PFSK-1 (cell line): ENCODE measurements around the gene NARF.

ENCODE experiments used
- FOXP2 ChIP-seq: optimal IDR thresholded peaks from 2 replicates; pipeline ENCODE3; 2011; ENCODE audit warnings: borderline replicate concordance, control low read depth, inconsistent platforms; ENCODE audit not compliant: insufficient read depth; ENCODE audit errors: extremely low read length, extremely low read depth
- POLR2AphosphoS5 ChIP-seq: IDR thresholded peaks from 2 replicates; pipeline ENCODE4 v1.6.1; 2012; ENCODE audit warnings: low read depth, mild to moderate bottlenecking, control low read depth, low read length, moderate library complexity
- SIN3A ChIP-seq: IDR thresholded peaks from 2 replicates; pipeline ENCODE4 v1.6.1; 2012; ENCODE audit warnings: mild to moderate bottlenecking, low read length, moderate library complexity, borderline replicate concordance; ENCODE audit not compliant: insufficient read depth
- TAF1 ChIP-seq: IDR thresholded peaks from 2 replicates; pipeline ENCODE4 v1.6.1; 2012; ENCODE audit warnings: low read length, control low read depth, borderline replicate concordance; ENCODE audit not compliant: insufficient read depth
- TF ChIP-seq, protein P1 (sequence below), 2 experiments: IDR thresholded peaks; 2 replicates each; pipeline versions ENCODE4 v1.6.1 to v1.8.0; 2011 to 2012; ENCODE audit warnings: low read depth in 2 of 2, low read length in 2 of 2, control low read depth in 1 of 2, inconsistent platforms in 1 of 2, mild to moderate bottlenecking in 1 of 2, moderate library complexity in 1 of 2; ENCODE audit not compliant: insufficient read depth in 1 of 2

The NARF gene

GRCh38 chr17:82492643-82493225, 34.2 kb downstream of the NARF start:
- TF ChIP-seq TAF1, result no peak
- TF ChIP-seq, protein P1, sequence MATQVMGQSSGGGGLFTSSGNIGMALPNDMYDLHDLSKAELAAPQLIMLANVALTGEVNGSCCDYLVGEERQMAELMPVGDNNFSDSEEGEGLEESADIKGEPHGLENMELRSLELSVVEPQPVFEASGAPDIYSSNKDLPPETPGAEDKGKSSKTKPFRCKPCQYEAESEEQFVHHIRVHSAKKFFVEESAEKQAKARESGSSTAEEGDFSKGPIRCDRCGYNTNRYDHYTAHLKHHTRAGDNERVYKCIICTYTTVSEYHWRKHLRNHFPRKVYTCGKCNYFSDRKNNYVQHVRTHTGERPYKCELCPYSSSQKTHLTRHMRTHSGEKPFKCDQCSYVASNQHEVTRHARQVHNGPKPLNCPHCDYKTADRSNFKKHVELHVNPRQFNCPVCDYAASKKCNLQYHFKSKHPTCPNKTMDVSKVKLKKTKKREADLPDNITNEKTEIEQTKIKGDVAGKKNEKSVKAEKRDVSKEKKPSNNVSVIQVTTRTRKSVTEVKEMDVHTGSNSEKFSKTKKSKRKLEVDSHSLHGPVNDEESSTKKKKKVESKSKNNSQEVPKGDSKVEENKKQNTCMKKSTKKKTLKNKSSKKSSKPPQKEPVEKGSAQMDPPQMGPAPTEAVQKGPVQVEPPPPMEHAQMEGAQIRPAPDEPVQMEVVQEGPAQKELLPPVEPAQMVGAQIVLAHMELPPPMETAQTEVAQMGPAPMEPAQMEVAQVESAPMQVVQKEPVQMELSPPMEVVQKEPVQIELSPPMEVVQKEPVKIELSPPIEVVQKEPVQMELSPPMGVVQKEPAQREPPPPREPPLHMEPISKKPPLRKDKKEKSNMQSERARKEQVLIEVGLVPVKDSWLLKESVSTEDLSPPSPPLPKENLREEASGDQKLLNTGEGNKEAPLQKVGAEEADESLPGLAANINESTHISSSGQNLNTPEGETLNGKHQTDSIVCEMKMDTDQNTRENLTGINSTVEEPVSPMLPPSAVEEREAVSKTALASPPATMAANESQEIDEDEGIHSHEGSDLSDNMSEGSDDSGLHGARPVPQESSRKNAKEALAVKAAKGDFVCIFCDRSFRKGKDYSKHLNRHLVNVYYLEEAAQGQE (IDR thresholded peaks at IDR 0.05; ENCODE audit: insufficient read depth in 1 of 2, low read depth in 2 of 2, low read length in 2 of 2), result no peak
- no peak for TF ChIP-seq POLR2AphosphoS5
- TF ChIP-seq FOXP2, result no peak
- TF ChIP-seq SIN3A, result no peak

GRCh38 chr17:82493226-82493781, 34.8 kb downstream of the NARF start:
- TF ChIP-seq, protein P1 (IDR thresholded peaks at IDR 0.05; ENCODE audit: insufficient read depth in 1 of 2, low read depth in 2 of 2, low read length in 2 of 2), result no peak
- TF ChIP-seq TAF1 (no peak), SIN3A (no peak), FOXP2 (no peak), POLR2AphosphoS5 (no peak)

GRCh38 chr17:82494236-82495055, 35.9 kb downstream of the NARF start:
- TF ChIP-seq FOXP2, result peak; percentile 33
- TF ChIP-seq SIN3A, result 0 out of 2 replicates have a peak, but pooled peaks have one; percentile 18
- no peak for TF ChIP-seq POLR2AphosphoS5
- no peak for TF ChIP-seq TAF1
- TF ChIP-seq, protein P1 (IDR thresholded peaks at IDR 0.05; ENCODE audit: insufficient read depth in 1 of 2, low read depth in 2 of 2, low read length in 2 of 2), result no peak

- TF ChIP-seq TAF1 (no peak), FOXP2 (no peak), SIN3A (no peak), POLR2AphosphoS5 (no peak)
- TF ChIP-seq, protein P1 (IDR thresholded peaks at IDR 0.05; ENCODE audit: insufficient read depth in 1 of 2, low read depth in 2 of 2, low read length in 2 of 2), result no peak
Observed at GRCh38 chr17:82495844-82496528, 37.4 kb downstream of the NARF start.
